Measurements from ENCODE around the gene ADGRL3. TPM values are rescaled to one million over a fixed set of nuclear protein-coding genes. Genes with fewer than 3 reads are reported as not detected.
"Not testable (repeated sequence)": the region's sequence is repeated elsewhere in the genome, so short reads cannot be mapped to it uniquely, and the experiment has no call there.

The ADGRL3 gene
- total RNA-seq, 1 donor: under 0.01 TPM

DNA sequence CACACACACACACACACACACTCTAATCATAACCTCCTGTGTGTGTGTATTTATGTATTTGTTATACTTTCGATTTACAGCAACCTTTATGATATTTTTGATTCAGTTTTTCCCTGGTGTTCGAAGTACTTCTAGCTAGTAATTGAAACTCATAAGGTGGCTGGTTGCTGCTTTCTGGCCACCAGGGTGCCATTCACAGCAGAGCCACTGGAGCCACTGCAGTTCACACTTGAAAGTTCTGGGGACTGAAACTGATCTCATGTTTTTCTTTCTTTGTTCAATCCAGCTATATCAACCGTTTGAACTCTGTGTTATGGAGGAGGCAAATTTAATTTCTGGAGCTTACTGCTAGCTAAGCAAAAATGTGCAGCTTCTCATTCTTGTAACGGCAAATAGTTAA lies 419.4 kb downstream of the ADGRL3 start:
- no peak overlapping the region for H3K4me3 ChIP-seq (ENCODE audit: low read length)
- no peaks in the 10 kb centered on the region for H3K27me3 ChIP-seq (ENCODE audit: insufficient read depth, low read length)
- no peaks in the 10 kb centered on the region for H3K4me1 ChIP-seq (ENCODE audit: insufficient read depth, low read length)
- H3K9me3 ChIP-seq (ENCODE audit: low read depth, low read length): no peaks in the 10 kb centered on the region

DNA sequence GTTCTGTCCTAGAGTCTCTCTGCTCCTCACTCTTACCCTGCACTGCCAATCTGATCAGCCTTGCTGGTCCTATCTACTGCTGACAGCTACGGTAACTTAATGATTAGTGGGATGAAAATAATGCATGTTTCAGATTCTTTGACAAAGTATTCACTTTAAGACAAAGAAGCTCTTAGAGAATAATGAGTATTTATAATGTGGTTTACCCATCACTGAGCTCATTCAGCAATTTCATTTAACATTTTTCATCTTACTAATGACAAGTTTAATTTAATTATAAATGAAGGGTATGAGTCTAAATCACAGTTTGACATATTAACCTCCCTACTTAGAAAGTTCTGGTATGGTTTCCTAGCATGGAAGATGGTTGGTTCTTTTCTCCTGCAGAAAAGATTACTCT lies 428.2 kb downstream of the ADGRL3 start:
- no peak overlapping the region for H3K4me3 ChIP-seq (ENCODE audit: low read length)
- no peaks in the 10 kb centered on the region for H3K27me3 ChIP-seq (ENCODE audit: insufficient read depth, low read length)
- H3K9me3 ChIP-seq (ENCODE audit: low read depth, low read length): no peaks in the 10 kb centered on the region
- H3K4me1 ChIP-seq (ENCODE audit: insufficient read depth, low read length): no peaks in the 10 kb centered on the region

DNA sequence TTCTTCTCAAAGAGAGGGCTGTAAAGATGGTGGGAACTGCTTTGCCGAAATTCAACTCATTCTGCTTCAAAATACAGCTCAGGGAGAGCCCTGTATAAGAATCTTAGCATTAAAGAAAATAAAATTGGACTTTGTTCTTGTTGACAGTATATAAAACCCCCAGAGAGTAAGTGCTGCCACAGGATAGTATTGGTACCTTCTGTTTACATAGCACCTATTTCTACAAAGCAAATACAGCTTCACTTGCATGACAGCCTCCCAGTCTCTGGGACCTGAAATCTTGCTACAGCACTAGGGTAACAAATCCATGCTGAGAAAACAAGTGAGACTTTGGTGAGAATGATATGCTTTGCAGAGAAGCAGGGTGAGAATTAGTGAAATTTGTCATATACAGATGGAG lies 428.6 kb downstream of the ADGRL3 start:
- Histone ChIP-seq H3K4me1 (ENCODE audit: insufficient read depth, low read length) (no peaks in the 10 kb centered on the region), H3K9me3 (ENCODE audit: low read depth, low read length) (no peaks in the 10 kb centered on the region), H3K4me3 (ENCODE audit: low read length) (no peak overlapping the region), H3K27me3 (ENCODE audit: insufficient read depth, low read length) (no peaks in the 10 kb centered on the region)

DNA sequence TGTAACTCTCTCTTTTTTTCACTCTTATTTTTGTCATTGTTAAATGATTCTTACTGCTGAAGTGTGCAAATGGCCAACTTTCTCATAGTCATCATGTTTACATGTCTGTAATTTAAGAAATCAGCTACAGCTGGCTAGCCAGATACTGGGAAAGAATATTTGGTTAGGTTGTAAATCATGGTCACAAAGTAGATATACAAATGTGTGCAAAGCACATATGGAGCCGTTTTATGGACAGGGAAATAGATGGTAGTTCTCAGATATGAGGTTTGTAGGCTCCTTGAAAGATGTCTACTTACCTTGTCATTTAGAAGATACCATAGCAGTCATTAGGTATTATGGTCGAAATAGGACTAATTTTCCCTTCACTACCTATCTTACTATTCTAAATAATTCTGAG lies 430.4 kb downstream of the ADGRL3 start:
- Histone ChIP-seq H3K4me3 (ENCODE audit: low read length) (no peak overlapping the region), H3K9me3 (ENCODE audit: low read depth, low read length) (no peaks in the 10 kb centered on the region), H3K27me3 (ENCODE audit: insufficient read depth, low read length) (no peaks in the 10 kb centered on the region), H3K4me1 (ENCODE audit: insufficient read depth, low read length) (no peaks in the 10 kb centered on the region)

DNA sequence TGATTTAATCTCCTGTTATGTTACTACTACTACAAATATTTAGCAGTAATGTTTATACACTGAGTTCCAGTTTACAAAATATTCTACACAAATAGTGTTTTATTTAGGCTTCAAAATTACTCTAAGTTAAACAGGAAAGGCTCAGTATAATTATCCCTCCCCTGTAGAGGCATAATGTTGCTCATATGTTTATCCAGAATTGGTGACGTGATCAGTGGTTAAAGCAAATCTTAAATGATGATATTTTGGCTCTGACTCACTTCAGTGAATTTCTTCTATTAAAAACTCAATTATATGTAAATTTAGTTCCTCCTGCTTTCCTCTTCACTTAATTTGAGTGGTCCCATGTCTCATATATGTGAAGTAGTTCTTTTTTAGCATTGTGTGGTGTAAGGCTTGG lies 438.5 kb downstream of the ADGRL3 start:
- H3K9me3 ChIP-seq (ENCODE audit: low read depth, low read length): no peaks in the 10 kb centered on the region
- no peaks in the 10 kb centered on the region for H3K27me3 ChIP-seq (ENCODE audit: insufficient read depth, low read length)
- no peaks in the 10 kb centered on the region for H3K4me1 ChIP-seq (ENCODE audit: insufficient read depth, low read length)
- no peak overlapping the region for H3K4me3 ChIP-seq (ENCODE audit: low read length)

DNA sequence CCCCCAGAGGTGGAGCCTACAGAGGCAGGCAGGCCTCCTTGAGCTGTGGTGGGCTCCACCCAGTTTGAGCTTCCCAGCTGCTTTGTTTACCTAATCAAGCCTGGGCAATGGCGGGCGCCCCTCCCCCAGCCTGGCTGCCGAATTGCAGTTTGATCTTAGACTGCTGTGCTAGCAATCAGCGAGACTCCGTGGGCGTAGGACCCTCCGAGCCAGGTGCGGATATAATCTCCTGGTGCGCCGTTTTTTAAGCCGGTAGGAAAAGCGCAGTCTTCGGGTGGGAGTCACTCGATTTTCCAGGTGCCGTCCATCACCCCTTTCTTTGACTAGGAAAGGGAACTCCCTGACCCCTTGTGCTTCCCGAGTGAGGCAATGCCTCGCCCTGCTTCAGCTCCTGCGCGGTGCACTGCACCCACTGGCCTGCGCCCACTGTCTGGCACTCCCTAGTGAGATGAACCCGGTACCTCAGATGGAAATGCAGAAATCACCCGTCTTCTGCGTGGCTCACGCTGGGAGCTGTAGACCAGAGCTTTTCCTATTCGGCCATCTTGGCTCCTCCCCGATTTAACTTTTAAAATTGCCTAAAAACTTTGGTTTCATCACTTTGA lies 446.7 kb downstream of the ADGRL3 start:
- H3K27me3 ChIP-seq (ENCODE audit: insufficient read depth, low read length); H3K9me3 ChIP-seq (ENCODE audit: low read depth, low read length); H3K4me1 ChIP-seq (ENCODE audit: insufficient read depth, low read length): not testable (repeated sequence)

DNA sequence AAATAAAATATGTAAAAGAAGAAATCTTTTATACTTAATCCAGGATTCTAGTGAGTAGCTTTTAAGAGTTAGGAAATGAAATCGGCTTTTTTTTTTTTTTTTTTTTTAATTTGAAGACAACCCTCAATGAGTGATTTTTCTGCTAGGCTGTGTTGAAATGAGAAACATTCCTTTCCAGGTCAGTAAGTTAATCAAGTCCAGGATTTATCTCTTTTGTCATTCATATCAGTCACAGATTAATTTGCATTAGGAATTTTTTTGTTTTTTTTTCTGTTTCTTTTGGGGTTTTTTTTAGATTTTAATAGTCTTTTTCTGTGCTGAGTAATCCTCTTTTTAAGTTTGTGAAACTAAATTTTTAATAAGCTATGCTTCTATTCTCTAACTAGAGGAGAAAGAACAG lies 448.1 kb downstream of the ADGRL3 start:
- H3K9me3 ChIP-seq (ENCODE audit: low read depth, low read length): no peaks in the 10 kb centered on the region
- no peaks in the 10 kb centered on the region for H3K27me3 ChIP-seq (ENCODE audit: insufficient read depth, low read length)
- no peaks in the 10 kb centered on the region for H3K4me1 ChIP-seq (ENCODE audit: insufficient read depth, low read length)
- no peak overlapping the region for H3K4me3 ChIP-seq (ENCODE audit: low read length)

More for the DNA sequence above, 446.7 kb downstream of the ADGRL3 start:
- not testable (repeated sequence) for H3K4me3 ChIP-seq (ENCODE audit: low read length)

DNA sequence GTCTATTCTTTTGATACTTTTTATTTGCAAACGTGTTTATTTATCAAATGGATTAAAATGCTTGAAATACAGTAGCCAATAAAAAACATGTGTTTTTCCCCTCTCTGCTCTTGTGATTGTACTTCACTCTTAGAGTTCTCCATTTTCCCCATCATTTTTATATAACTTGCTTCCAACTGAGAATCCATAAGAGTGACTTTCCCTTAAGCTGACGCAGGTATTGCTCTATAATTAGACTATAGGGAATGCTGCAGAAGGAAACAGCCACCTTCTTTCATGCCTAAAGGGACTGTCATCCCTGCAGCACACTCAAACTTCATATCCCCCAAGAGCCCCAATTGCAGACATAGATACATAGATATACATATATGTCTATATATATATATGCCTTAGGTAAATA lies 456.9 kb downstream of the ADGRL3 start:
- Histone ChIP-seq H3K27me3 (ENCODE audit: insufficient read depth, low read length) (no peaks in the 10 kb centered on the region), H3K9me3 (ENCODE audit: low read depth, low read length) (no peaks in the 10 kb centered on the region), H3K4me1 (ENCODE audit: insufficient read depth, low read length) (no peaks in the 10 kb centered on the region), H3K4me3 (ENCODE audit: low read length) (no peak overlapping the region)

DNA sequence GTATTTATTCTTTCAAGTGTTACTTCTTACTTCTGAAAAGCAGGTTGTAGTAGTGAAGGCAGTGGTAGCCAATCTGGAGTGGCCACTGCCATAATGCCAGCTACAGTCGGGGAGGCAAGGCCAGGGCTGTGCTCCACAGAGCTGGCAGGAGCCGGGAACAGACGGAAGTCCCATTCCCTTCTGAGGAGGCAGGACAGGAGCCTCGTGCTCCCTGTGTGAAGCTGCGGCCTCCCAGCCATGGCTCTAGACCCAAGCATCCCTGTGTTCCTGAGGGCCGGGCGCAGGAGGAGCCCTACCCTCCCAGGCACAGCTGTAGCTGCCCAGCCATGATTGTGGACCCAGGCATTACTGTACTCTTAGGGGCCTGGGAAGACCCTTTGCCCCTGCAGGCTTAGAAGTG lies 461.8 kb downstream of the ADGRL3 start:
- H3K4me3 ChIP-seq (ENCODE audit: low read length): no peak overlapping the region
- H3K27me3 ChIP-seq (ENCODE audit: insufficient read depth, low read length): no peaks in the 10 kb centered on the region
- no peaks in the 10 kb centered on the region for H3K9me3 ChIP-seq (ENCODE audit: low read depth, low read length)
- H3K4me1 ChIP-seq (ENCODE audit: insufficient read depth, low read length): no peaks in the 10 kb centered on the region

DNA sequence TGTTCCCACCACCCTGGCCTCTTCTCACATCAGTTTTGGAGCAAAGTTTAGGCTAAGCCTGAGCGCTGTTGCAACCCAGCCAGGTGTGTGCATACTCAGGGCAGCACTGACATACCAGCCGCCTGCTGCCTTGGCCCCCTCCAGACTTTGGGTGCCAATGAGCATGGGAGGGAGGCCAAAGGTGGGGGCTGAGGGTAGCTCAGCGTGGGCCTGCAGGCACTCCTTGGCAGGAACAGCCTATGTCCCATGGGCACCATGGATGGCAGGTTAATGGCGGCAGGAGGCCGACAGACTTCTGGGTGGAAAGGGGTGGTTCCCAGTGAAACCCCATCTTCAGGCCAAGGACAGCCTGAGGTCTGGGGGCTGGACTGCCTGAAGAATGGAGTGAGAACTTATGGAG lies 462.2 kb downstream of the ADGRL3 start:
- H3K4me3 ChIP-seq (ENCODE audit: low read length): no peak overlapping the region
- H3K27me3 ChIP-seq (ENCODE audit: insufficient read depth, low read length): no peaks in the 10 kb centered on the region
- H3K4me1 ChIP-seq (ENCODE audit: insufficient read depth, low read length): no peaks in the 10 kb centered on the region
- H3K9me3 ChIP-seq (ENCODE audit: low read depth, low read length): no peaks in the 10 kb centered on the region

DNA sequence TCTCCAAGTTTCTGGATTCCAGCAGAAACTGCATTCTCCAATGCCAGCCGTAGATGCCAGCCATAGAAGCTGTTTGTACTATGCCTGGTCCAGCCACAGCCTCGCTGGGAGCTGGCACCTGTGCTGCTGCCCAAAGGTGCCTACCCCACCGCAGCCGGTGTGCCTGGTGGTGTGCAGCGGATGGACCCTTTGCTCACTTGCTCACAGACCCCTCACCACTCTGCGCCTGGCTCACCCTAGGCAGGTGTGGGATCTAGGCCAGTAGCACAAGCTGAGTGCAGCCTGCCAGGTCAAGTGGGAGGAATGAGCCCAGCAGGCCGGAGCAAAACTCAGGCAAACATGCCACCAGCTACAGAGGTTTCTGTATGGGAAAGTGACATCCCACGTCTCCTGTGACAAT lies 463.2 kb downstream of the ADGRL3 start:
- Histone ChIP-seq H3K9me3 (ENCODE audit: low read depth, low read length) (no peaks in the 10 kb centered on the region), H3K4me1 (ENCODE audit: insufficient read depth, low read length) (no peaks in the 10 kb centered on the region), H3K27me3 (ENCODE audit: insufficient read depth, low read length) (no peaks in the 10 kb centered on the region), H3K4me3 (ENCODE audit: low read length) (no peak overlapping the region)

DNA sequence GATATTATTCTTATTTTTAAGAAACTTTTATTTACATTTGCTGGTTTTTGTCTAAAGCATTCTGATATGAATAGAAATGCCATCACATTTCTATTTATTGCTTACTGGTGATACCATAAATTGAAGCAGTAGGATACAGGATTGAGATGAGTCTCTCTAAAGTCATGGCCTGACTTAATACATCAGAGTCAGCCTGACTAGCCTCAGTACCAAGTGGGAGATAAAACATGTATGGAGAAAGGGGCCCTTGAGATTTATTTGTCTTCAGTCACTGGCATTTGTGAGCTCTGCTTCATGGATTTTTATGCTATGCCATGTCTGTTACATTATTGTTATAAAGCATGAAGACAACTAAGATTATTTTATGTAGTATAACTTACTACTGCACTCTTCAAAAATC lies 465.5 kb downstream of the ADGRL3 start:
- Histone ChIP-seq H3K27me3 (ENCODE audit: insufficient read depth, low read length) (no peaks in the 10 kb centered on the region), H3K4me3 (ENCODE audit: low read length) (no peak overlapping the region), H3K4me1 (ENCODE audit: insufficient read depth, low read length) (no peaks in the 10 kb centered on the region), H3K9me3 (ENCODE audit: low read depth, low read length) (no peaks in the 10 kb centered on the region)

DNA sequence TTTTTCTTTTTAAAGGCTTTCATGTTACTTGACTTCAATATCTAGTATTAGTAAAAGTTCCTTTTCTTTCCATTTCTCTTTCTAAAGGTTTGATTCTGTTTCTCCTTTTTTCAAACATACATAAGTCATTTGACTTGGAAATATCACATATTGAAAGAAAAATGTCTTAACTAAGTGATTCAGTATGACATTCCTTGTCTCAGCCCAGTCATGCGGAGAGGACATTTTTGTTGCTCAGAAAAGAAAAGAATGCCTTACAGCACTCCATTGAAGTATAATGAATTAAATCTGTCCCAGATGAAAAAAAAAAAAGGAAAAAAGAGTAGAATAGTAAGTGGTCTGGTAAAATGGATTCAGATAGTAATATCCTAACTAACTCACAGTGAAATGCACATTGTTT lies 466.1 kb downstream of the ADGRL3 start:
- Histone ChIP-seq H3K4me1 (ENCODE audit: insufficient read depth, low read length) (no peaks in the 10 kb centered on the region), H3K9me3 (ENCODE audit: low read depth, low read length) (no peaks in the 10 kb centered on the region), H3K27me3 (ENCODE audit: insufficient read depth, low read length) (no peaks in the 10 kb centered on the region), H3K4me3 (ENCODE audit: low read length) (no peak overlapping the region)

DNA sequence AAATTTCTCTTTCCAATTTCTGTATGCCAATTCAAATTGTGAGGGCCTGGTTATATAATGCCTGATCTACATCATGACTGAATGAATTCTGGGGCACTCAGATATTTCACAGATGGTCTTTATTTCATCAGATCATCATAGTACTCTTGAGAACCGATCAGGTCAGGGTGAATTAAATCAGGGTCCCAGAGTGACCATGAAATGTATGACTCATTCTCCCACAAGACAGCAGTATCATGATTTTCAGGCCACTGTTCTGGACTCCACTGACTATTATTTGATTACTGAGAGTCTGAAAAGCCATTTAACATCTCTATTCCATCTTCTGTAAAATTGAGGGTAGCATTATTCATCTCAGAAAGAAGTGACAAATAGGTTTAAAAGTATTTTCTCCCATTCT lies 471.5 kb downstream of the ADGRL3 start:
- H3K4me3 ChIP-seq (ENCODE audit: low read length): no peak overlapping the region
- no peaks in the 10 kb centered on the region for H3K4me1 ChIP-seq (ENCODE audit: insufficient read depth, low read length)
- no peaks in the 10 kb centered on the region for H3K9me3 ChIP-seq (ENCODE audit: low read depth, low read length)

DNA sequence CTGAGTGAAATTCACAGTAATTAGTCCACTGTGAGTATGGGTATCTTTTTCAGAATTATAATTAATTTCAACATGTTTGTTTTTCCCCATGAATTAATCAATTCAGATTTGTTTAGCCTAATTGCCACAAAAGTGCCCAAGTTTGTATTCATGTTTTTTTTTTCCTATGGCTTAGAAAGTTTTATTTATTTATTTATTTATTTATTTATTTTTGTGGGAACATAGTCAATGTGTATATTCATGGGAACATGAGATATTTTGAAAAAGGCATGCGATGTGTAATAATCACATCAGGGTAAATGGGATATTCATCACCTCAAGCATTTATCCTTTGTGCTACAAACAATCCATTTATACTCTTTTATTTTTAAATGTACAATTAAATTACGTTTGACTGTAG lies 475.3 kb downstream of the ADGRL3 start:
- H3K9me3 ChIP-seq (ENCODE audit: low read depth, low read length): no peaks in the 10 kb centered on the region
- no peak overlapping the region for H3K4me3 ChIP-seq (ENCODE audit: low read length)
- no peaks in the 10 kb centered on the region for H3K4me1 ChIP-seq (ENCODE audit: insufficient read depth, low read length)
- no peaks in the 10 kb centered on the region for H3K27me3 ChIP-seq (ENCODE audit: insufficient read depth, low read length)

More for the DNA sequence above, 471.5 kb downstream of the ADGRL3 start:
- H3K27me3 ChIP-seq (ENCODE audit: insufficient read depth, low read length): no peaks in the 10 kb centered on the region

DNA sequence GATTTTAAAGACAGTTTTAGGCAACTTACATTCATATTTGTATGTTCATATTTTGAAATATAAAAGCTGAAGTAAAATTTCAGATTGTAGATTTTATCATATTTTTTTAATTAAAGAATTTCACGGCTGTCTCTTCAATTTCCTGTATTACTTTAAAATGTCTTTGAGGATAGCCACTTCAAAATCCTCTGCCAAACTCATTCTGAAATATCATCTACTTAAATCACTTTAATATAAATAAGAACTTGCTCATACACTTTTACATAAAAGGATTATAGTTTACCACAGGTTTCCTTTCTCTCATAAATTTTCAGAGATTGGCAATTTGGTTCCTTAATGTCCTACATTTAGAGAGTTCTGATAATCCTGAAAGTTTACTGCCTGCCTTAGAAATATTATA lies 478.2 kb downstream of the ADGRL3 start:
- no peaks in the 10 kb centered on the region for H3K9me3 ChIP-seq (ENCODE audit: low read depth, low read length)
- no peaks in the 10 kb centered on the region for H3K27me3 ChIP-seq (ENCODE audit: insufficient read depth, low read length)
- H3K4me3 ChIP-seq (ENCODE audit: low read length): no peak overlapping the region
- H3K4me1 ChIP-seq (ENCODE audit: insufficient read depth, low read length): no peaks in the 10 kb centered on the region
